GM21528 (cell line): ENCODE data around the gene TRIM65.
A peak's percentile ranks its signal among the peaks of the same experiment; 100 is the strongest.

Experiments
- ATAC-seq: cut with Tn5 transposase; IDR thresholded peaks from one replicate; pipeline ENCODE4 v1.9.1; 2021; ENCODE audit warnings: mild to moderate bottlenecking, moderate library complexity; ENCODE audit not compliant: unreplicated experiment, low FRiP score

TRIM65 gene

DNA sequence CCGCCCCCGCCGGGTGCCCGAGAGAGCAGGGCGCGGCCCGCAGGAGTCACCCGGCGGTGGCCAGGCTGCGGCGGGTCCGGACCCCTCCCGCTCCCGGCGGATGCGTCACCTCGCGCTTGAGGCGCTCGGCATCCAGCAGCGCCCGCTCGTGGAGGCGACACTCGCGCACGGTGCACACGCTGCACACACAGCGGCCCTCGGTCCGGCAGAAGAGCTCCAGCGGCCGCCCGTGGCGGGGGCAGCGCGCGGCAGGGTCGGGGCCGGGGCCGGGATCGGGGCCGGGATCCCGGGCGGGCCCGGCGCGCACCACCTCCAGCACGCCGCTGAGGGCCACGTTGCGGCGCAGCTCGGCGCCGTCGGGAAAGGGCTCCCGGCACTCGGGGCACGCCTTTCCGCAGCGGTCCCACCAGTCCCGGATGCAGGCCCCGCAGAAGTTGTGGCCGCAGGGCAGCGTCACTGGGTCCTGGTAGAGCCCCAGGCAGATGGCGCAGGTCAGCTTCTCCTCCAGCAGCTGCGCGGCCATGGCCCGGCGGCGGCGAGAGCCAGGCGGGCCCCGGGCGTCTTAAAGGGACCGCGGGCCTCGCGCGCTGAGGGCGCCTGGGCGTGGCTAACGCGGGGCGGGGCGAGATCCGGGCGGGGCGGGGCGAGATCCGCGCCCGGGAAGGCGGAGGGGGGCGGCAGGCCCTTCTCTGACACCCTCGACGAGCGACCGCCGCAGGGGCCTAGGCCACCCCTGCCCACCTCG lies at the start of gene TRIM65:
TRIM65 (minus strand) TSS at position 537 of the 745 bp plus-strand sequence; CDS start at position 523, 14 bp downstream.
- ATAC-seq: peak; percentile 57

GRCh38 chr17:75945211-75945610 lies 48.5 kb upstream of the TRIM65 start:
- ATAC-seq: no peak

GRCh38 chr17:75943491-75943890 lies 46.7 kb upstream of the TRIM65 start:
- no peak for ATAC-seq

- ATAC-seq: no peak
These were observed 45.7 kb upstream of the TRIM65 start for GRCh38 chr17:75942473-75942872.

- no peak for ATAC-seq
These were observed 44.7 kb upstream of the TRIM65 start for GRCh38 chr17:75941442-75941819.

DNA sequence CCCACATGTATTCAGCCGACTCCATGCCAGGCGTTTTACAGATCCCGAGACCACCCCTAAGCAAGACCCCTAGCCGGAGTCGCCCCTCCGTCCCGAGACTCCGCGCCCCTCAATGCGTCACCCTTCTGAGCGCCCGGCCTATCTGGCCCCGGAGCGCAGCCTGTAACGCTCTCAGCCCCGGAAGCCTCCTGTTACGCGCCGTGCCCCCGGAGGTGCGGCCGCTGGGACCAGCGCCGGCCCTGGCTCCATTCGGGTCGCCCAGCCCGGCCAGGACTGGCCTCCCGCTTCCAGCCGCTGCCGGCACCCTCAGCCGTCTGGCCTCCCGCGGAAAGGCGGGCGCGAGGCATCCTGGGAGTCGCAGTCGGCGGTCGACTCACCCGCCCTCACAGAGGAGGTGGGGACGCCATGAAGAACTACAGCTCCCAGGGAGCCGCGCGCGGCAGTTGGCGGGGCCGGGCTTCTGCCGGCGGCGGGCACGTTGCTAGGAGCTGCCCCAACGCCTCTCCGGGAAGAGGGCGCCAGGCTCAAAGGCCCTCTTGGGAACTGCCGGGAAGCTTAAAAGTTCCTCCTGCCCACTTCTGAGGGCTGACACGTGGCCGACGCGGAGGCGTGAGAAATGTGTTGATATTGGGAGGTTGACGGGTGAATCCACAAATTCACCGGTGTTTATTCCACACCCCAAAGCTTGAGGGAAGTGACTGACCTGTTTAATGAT lies 44.1 kb upstream of the TRIM65 start, which contains the start of gene FBF1:
FBF1 (minus strand) TSS at position 316 of the 715 bp plus-strand sequence. CDS start 2,893 bp downstream, outside the sequence.
- peak; percentile 92 for ATAC-seq

- no peak for ATAC-seq
These were observed 40.9 kb upstream of the TRIM65 start for GRCh38 chr17:75937652-75938051.

GRCh38 chr17:75933808-75934207 lies 37.1 kb upstream of the TRIM65 start:
- ATAC-seq: no peak

GRCh38 chr17:75932852-75933251 lies 36.1 kb upstream of the TRIM65 start:
- no peak for ATAC-seq

GRCh38 chr17:75931062-75931461 lies 34.3 kb upstream of the TRIM65 start:
- no peak for ATAC-seq

GRCh38 chr17:75927286-75927922 lies 30.7 kb upstream of the TRIM65 start:
- no peak for ATAC-seq

DNA sequence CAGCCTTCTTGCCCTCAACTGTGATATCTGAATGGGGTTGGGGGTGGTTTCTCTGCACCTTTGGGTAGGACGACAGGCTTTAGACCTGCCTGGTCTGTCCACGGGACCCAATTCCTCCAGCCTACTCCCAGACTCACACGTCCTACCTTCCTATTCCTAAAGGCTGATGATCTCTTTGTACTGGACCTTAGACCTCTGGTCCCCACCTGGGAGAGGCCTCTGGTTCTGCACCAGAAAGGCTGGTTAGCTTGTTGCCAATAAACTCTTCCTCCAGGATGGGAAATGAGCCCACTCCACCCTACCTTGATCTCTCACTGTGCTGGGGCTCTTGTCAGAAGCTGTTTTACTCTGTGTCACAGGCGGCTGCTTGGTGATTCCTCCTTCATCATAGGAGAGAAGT lies 29.7 kb upstream of the TRIM65 start:
- ATAC-seq: no peak

- no peak for ATAC-seq
These were observed 29.2 kb upstream of the TRIM65 start for GRCh38 chr17:75925912-75926311.

DNA sequence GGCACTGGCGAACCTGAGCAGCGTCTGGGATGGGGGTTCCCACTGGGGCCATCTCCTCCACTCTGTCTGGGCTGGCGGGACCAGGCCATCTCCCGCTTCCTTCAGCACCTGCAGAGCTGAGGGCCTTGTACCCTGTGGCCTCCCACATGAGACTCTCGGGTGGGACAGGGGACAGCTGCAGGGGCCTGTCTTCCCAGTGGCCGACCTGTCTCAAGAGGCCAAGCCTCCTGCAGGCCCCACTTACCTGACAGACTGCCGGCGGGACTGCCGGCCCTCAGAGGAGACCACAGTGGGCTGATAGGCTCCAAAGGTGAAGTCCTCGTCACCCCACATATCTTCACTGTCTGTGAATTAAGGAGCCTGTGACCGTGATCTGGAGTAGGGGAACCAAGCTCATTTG lies 28.4 kb upstream of the TRIM65 start:
- ATAC-seq: no peak

- no peak for ATAC-seq
These were observed 26.5 kb upstream of the TRIM65 start for GRCh38 chr17:75922963-75923874.

- no peak for ATAC-seq
These were observed 25.6 kb upstream of the TRIM65 start for GRCh38 chr17:75922173-75922961.

GRCh38 chr17:75921596-75921995 lies 24.8 kb upstream of the TRIM65 start:
- no peak for ATAC-seq

- ATAC-seq: no peak
These were observed 23.4 kb upstream of the TRIM65 start for GRCh38 chr17:75920045-75920560.

DNA sequence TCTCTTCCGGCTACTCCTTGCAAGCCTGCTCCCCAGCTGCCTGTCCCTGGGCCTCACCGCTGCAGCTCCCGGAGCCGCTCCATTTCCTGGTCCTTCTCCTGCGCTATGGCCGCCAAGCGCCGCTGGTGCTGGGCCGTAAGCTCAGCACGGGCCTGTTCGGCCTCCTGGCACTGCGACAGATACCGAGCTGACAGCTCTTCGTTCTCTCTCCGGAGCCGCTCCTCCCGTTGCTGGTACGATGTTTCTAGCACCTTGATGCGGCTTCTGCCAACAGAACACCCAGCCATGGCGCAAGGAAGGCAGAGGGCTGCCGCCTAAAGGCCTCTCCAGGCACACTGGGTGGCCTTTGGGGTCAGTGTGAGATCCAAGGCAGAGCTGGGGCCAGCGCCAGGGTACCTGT lies 22.9 kb upstream of the TRIM65 start:
- no peak for ATAC-seq
